Type B pancreatic cell (in vitro differentiated cells): ENCODE results near the gene PODN. TPM values are rescaled to one million over a fixed set of nuclear protein-coding genes. Genes with fewer than 3 reads are reported as not detected.
A peak's percentile ranks its signal among the peaks of the same experiment; 100 is the strongest.

Experiments
- DNase-seq: peaks from one replicate; pipeline ENCODE4 v3.0.0; 2021; ENCODE audit warnings: mixed read lengths; ENCODE audit not compliant: unreplicated experiment; ENCODE audit errors: extremely low spot score
- H3K27ac Mint-ChIP-seq: 2 replicates; pipeline ENCODE4 v1.8.0; 2021; ENCODE audit warnings: mild to moderate bottlenecking, mixed read lengths
- H3K27me3 Mint-ChIP-seq: 2 replicates; pipeline ENCODE4 v1.8.0; 2021; ENCODE audit warnings: mixed read lengths
- H3K36me3 Mint-ChIP-seq: 2 replicates; pipeline ENCODE4 v1.8.0; 2021; ENCODE audit warnings: mixed read lengths
- H3K4me1 Mint-ChIP-seq: one replicate; pipeline ENCODE4 v1.8.0; 2021; ENCODE audit warnings: mixed read lengths; ENCODE audit not compliant: unreplicated experiment
- H3K4me3 Mint-ChIP-seq: 2 replicates; pipeline ENCODE4 v1.8.0; 2021; ENCODE audit warnings: mild to moderate bottlenecking, mixed read lengths
- H3K9me3 Mint-ChIP-seq: 2 replicates; pipeline ENCODE4 v1.8.0; 2021; ENCODE audit warnings: mixed read lengths
- total RNA-seq: library from RNA; stranded (reverse); gene quantifications from 2 replicates; pipeline ENCODE4 v1.2.1, GENCODE V29; 2021; ENCODE audit warnings: low replicate concordance
- TF ChIP-seq, protein P1 (sequence below): fragments of 200-600 bp; sonication (generic); conservative IDR thresholded peaks from 2 replicates; pipeline ENCODE4 v1.5.0; 2021; ENCODE audit warnings: antibody characterized with exemption, mild to moderate bottlenecking

PODN gene
- total RNA-seq, 1 donor from 2014 or later, result 2.8 TPM

DNA sequence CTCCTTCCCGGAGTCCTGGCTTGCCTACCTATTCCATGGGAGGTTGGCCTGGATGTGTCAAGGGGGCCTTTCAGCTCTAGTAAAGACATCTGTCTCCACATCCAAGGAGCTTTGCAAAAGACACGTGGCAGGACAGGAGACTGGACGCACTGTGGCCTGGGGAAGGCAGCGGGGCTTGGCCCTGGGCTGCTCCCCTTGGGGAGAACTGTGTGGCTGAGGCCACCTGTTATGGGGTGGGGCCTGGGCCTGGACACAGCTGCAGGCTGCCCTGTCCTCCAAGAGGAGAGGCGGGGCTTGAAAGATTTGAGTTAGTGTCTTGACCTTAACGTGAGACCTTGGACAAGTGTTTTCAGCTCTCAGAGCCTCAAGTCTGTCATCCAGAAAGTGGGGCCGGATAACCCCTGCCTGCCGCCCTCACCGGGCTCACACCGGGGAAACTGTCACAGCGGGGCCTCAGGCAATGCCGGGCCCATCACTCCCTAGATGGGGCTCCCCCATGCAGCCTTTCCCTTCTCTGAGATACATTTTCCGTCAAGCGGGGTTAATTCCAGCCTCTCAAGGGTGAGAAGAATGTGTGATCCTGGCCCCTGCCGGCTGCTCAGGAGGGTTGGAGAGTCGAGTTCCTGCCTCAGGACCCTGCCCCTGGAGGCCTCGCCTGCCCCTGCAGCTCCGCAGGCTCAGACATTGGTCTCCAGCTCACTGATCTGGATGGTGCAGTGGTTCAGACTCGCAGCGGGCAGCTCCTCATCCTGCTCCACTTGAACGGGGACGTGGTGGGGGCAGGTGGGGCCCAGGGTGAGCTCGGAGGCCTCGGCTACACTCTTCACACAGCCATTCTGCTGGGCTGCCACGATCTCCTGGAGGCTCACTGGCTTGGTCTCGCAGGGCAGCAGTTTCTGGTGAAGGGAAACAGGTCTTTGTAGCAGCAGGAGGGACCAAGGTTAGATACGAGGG is 25.6 kb downstream of the PODN start:
- Mint-ChIP-seq H3K36me3 (no peaks in the 10 kb centered on the region), H3K27ac (no peak overlapping the region), H3K27me3 (no peaks in the 10 kb centered on the region), H3K4me1 (peaks cover 14% of the 10 kb centered on the region), H3K4me3 (no peak overlapping the region), H3K9me3 (no peaks in the 10 kb centered on the region)
- TF ChIP-seq, protein P1, sequence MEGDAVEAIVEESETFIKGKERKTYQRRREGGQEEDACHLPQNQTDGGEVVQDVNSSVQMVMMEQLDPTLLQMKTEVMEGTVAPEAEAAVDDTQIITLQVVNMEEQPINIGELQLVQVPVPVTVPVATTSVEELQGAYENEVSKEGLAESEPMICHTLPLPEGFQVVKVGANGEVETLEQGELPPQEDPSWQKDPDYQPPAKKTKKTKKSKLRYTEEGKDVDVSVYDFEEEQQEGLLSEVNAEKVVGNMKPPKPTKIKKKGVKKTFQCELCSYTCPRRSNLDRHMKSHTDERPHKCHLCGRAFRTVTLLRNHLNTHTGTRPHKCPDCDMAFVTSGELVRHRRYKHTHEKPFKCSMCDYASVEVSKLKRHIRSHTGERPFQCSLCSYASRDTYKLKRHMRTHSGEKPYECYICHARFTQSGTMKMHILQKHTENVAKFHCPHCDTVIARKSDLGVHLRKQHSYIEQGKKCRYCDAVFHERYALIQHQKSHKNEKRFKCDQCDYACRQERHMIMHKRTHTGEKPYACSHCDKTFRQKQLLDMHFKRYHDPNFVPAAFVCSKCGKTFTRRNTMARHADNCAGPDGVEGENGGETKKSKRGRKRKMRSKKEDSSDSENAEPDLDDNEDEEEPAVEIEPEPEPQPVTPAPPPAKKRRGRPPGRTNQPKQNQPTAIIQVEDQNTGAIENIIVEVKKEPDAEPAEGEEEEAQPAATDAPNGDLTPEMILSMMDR, result peak; percentile 56
- no peak for DNase-seq

DNA sequence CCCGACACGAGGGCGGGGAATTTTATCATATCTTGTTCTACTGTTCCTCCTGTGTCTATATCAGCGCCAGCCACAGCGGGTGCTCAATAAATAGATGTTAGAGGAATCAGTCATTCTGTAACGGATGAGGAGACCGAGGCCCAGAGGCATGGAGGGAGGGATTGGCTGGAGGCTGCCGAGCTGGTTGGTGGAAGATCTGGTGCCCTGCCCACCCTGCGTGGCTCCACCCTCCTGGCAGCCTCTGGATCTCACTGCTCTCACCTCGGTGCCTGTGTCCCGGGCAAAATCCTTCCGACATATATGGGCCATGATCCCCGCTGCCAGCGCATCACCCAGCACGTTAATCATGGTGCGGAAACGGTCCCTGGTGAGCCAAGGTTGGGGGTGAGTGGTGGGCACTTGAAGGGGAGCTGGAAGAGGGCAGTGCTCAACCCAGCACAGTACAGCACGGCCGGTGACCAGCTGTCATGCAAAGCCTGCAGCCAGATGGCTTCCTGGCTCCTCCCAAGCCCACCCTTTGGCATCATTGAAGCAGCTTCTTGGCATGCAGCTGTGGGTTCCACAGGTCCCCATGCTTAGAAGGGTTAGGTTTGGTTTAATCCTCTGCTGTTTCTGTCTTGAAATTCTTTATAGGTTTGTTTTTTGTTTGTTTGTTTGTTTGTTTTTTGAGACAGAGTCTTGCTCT is 26.7 kb downstream of the PODN start:
- peaks cover 6% of the 10 kb centered on the region for H3K4me1 Mint-ChIP-seq
- no peak for DNase-seq
- H3K27me3 Mint-ChIP-seq, result no peaks in the 10 kb centered on the region
- no peaks in the 10 kb centered on the region for H3K36me3 Mint-ChIP-seq
- no peaks in the 10 kb centered on the region for H3K9me3 Mint-ChIP-seq
- no peak overlapping the region for H3K27ac Mint-ChIP-seq
- TF ChIP-seq, protein P1, result no peak
- no peak overlapping the region for H3K4me3 Mint-ChIP-seq

DNA sequence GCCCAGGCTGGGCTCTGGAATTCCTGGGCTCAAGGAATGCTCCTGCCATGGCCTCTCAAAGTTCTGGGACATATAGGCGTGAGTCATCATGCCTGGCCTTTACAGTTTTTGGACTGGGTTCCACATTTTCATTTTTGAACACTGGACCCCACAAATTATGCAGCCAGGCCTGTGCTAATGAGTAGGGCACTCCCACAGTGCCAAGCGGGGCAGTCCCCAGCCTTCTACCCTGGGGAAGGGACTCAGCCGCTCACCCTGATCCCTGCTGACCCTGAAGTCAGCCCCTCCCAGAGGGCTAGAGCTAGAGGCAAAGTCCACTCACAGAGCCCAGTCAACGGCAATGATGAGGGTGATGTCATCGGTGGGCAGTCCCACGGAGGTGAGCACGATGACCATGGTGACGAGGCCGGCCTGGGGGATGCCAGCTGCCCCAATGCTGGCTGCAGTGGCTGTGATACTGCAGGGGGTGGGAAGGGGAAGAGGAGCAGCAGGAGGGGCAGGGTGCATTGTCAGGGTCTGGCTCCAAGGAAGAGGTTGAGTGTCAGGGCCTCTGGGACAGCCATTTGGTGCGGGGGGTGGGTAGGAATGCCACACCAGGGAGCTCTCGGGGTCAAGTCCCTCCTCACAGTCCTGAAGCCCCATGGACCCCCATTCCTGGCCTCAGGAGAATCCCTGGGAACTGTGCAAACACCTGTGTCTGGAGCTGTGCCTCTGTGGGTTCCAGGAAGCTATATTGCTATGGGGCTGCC is 27.6 kb downstream of the PODN start:
- H3K27me3 Mint-ChIP-seq, result no peaks in the 10 kb centered on the region
- no peak for DNase-seq
- no peak overlapping the region for H3K27ac Mint-ChIP-seq
- no peaks in the 10 kb centered on the region for H3K36me3 Mint-ChIP-seq
- TF ChIP-seq, protein P1, result no peak
- H3K4me1 Mint-ChIP-seq, result peaks cover 3% of the 10 kb centered on the region
- H3K4me3 Mint-ChIP-seq, result no peak overlapping the region
- H3K9me3 Mint-ChIP-seq, result no peaks in the 10 kb centered on the region

DNA sequence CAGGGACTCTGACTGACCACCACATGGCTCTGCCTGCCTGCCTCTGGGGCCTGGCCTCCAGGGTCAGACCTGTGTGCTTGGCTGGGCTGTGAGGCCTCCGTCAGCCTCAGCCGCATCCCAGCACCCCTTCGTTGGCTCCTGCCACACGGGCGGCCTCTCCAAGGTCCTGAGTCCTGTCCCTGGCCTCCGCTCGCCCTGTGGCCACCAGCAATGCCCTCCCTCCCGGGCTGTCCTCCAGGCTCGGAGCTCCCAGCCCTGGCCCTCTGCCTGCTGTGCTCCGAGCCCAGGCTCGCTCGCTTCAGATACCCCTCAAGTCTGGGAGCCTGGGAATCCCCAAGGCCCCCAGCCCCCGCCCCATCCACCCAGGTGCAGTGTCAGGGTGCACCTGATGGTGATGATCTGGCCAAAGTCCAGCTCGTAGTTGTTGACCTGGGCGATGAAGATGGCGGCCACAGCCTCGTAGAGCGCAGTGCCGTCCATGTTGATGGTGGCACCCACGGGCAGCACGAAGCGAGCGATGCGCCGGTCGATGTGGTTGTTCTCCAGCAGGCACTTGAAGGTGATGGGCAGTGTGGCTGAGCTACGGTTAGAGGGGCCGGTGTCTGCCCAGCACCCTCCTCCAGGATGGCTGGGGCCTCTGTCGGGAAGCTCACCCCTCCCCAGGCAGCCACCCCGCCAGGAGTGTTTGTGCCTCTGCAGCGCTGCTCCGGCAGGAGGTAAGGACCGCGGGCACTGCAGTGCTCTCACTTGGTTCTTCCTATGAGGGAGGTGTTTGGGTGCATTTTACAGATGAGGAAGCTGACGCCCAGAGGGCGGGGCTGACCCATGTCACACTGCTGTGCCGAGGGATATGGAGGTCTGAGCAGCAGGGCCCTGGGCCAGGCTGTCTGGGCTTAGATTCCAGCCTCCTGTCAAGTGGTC is 28.5 kb downstream of the PODN start:
- Mint-ChIP-seq H3K36me3 (no peaks in the 10 kb centered on the region), H3K9me3 (no peaks in the 10 kb centered on the region), H3K4me1 (no peaks in the 10 kb centered on the region), H3K27ac (no peak overlapping the region), H3K27me3 (no peaks in the 10 kb centered on the region), H3K4me3 (no peak overlapping the region)
- TF ChIP-seq, protein P1, result no peak
- DNase-seq, result no peak
